Measurements from ENCODE around the gene KLHL41. TPM values are rescaled to one million over a fixed set of nuclear protein-coding genes. Genes with fewer than 3 reads are reported as not detected.
"Not testable (repeated sequence)": the region's sequence is repeated elsewhere in the genome, so short reads cannot be mapped to it uniquely, and the experiment has no call there.

KLHL41 gene
- total and polyA plus RNA-seq, 3 donors from 2014 or later: 1.7 to 11.7 (median 4.3) TPM

DNA sequence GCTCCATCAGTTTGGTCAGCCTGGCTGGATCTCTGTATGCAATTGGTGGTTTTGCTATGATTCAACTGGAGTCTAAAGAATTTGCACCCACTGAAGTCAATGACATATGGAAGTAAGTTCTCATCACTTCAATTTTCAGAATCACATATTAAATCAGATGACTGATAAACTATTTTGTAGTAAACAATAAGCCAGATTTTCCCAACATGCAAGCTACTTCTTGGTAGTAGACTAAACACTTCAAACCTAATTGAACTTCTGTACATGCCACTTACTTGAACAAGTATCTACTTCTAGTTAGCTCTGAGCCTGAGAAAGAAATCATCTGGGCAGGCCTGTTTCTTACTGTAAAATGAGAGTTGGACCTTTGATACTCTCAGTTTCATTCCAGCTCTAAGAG lies 11.4 kb downstream of the KLHL41 start:
- TF ChIP-seq, protein P1, sequence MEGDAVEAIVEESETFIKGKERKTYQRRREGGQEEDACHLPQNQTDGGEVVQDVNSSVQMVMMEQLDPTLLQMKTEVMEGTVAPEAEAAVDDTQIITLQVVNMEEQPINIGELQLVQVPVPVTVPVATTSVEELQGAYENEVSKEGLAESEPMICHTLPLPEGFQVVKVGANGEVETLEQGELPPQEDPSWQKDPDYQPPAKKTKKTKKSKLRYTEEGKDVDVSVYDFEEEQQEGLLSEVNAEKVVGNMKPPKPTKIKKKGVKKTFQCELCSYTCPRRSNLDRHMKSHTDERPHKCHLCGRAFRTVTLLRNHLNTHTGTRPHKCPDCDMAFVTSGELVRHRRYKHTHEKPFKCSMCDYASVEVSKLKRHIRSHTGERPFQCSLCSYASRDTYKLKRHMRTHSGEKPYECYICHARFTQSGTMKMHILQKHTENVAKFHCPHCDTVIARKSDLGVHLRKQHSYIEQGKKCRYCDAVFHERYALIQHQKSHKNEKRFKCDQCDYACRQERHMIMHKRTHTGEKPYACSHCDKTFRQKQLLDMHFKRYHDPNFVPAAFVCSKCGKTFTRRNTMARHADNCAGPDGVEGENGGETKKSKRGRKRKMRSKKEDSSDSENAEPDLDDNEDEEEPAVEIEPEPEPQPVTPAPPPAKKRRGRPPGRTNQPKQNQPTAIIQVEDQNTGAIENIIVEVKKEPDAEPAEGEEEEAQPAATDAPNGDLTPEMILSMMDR (IDR thresholded peaks at IDR 0.05): no peak
- TF ChIP-seq POLR2A (IDR thresholded peaks at IDR 0.05): no peak
- intact Hi-C loops (cut with DNase I; ENCODE audit: low total_unique reads): no loop called here

GRCh38 chr2:169523681-169524080 lies 14.2 kb downstream of the KLHL41 start:
- H3K36me3 ChIP-seq (ENCODE audit: low read depth, missing control alignments): no peaks in the 10 kb centered on the region
- 66 to 87% methylated on average over 5 of the region's 5 CpGs for WGBS, 2 donors
- DNase-seq: no peak
- no peak for TF ChIP-seq POLR2A (IDR thresholded peaks at IDR 0.05)
- TF ChIP-seq, protein P1 (IDR thresholded peaks at IDR 0.05): no peak
- H3K4me1 ChIP-seq: no peaks in the 10 kb centered on the region
- H3K4me3 ChIP-seq: no peak overlapping the region
- no peaks in the 10 kb centered on the region for H3K27me3 ChIP-seq
- no peaks in the 10 kb centered on the region for H3K9me3 ChIP-seq
- intact Hi-C loops (cut with DNase I; ENCODE audit: low total_unique reads): no loop called here
- no peak overlapping the region for H3K27ac ChIP-seq

More for the DNA sequence above, 11.4 kb downstream of the KLHL41 start:
- Histone ChIP-seq H3K4me3 (no peak overlapping the region), H3K27ac (no peak overlapping the region), H3K36me3 (ENCODE audit: low read depth, missing control alignments) (no peaks in the 10 kb centered on the region), H3K27me3 (no peaks in the 10 kb centered on the region), H3K4me1 (no peaks in the 10 kb centered on the region), H3K9me3 (no peaks in the 10 kb centered on the region)
- no peak for DNase-seq

GRCh38 chr2:169525434-169525833 lies 15.9 kb downstream of the KLHL41 start:
- Histone ChIP-seq H3K9me3 (no peaks in the 10 kb centered on the region), H3K36me3 (ENCODE audit: low read depth, missing control alignments) (no peaks in the 10 kb centered on the region), H3K4me1 (no peaks in the 10 kb centered on the region), H3K27ac (no peak overlapping the region), H3K27me3 (no peaks in the 10 kb centered on the region), H3K4me3 (no peak overlapping the region)
- 80 to 88% methylated on average over 2 of the region's 2 CpGs for WGBS, 2 donors
- intact Hi-C loops (cut with DNase I; ENCODE audit: low total_unique reads): no loop called here
- no peak for DNase-seq
- TF ChIP-seq POLR2A (IDR thresholded peaks at IDR 0.05): no peak
- TF ChIP-seq, protein P1 (IDR thresholded peaks at IDR 0.05): no peak

DNA sequence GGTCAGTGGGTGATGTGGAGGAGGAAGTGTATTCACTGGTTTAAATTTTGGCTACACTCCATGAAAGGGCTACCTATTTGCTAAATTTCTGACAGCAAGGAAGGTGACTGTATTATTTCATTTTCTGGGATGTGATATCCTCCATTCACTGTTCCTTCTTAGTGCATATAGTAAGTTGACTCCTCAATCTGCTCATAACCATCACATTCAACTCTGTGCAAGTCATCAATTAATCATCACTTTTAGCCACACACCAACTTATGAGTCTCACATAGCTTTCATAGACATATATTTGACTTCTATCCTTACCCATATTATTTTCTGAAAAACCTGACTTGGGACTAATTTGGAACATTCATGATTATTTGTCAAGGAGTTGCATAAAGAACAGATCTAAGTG lies 16.9 kb downstream of the KLHL41 start:
- H3K27me3 ChIP-seq: no peaks in the 10 kb centered on the region
- intact Hi-C loops (cut with DNase I; ENCODE audit: low total_unique reads): no loop called here
- no peak overlapping the region for H3K27ac ChIP-seq
- H3K9me3 ChIP-seq: no peaks in the 10 kb centered on the region
- TF ChIP-seq, protein P1 (IDR thresholded peaks at IDR 0.05): no peak
- TF ChIP-seq POLR2A (IDR thresholded peaks at IDR 0.05): no peak
- no peaks in the 10 kb centered on the region for H3K36me3 ChIP-seq (ENCODE audit: low read depth, missing control alignments)
- no peak for DNase-seq
- H3K4me1 ChIP-seq: no peaks in the 10 kb centered on the region
- no peak overlapping the region for H3K4me3 ChIP-seq

DNA sequence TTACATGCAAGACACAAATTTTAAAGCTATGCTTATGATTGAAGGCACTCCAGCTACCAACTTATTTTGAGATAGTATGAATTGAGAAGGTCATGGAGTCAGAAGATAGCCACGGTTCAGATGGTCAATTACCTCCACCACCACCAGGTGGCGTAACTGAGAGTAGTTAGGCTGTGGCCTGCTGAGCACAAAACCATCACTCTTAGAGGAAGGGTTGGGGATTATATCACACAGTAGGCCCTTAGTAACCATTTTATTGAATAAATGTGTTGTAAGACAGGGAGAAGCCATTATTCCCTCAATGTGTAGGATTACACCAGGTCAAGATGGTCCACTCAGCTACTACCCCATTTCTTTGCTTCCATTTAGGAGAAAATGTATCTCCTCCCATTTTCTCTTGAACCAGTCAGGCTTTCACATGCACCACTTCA lies 18.8 kb downstream of the KLHL41 start:
- intact Hi-C loops (cut with DNase I; ENCODE audit: low total_unique reads): no loop called here
- Histone ChIP-seq H3K4me3 (no peak overlapping the region), H3K27ac (no peak overlapping the region), H3K4me1 (no peaks in the 10 kb centered on the region), H3K27me3 (no peaks in the 10 kb centered on the region), H3K9me3 (no peaks in the 10 kb centered on the region), H3K36me3 (ENCODE audit: low read depth, missing control alignments) (no peaks in the 10 kb centered on the region)
- peak; percentile 89 for DNase-seq
- WGBS, 2 donors: 22 to 42% methylated on average over 2 of the region's 2 CpGs
- TF ChIP-seq, protein P1 (IDR thresholded peaks at IDR 0.05): peak; percentile 67 to 79 (median 76)
- no peak for TF ChIP-seq POLR2A (IDR thresholded peaks at IDR 0.05)

DNA sequence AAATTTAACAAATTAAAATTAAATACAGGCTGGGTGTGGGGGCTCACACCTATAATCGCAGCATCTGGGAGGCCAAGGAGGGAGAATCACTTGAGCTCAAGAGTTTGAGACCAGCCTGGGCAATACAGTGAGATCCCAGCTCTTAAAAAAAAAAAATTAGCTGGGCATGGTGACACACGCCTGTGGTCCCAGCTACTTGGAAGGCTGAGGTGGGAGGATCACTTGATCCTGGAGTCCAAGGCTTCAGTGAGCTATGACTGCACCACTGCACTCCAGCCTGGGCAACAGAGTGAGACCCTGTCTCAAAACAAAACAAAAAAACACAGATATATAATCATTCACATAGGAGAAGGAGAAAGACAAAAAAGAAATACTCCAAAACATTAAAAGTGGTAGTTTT lies 30.0 kb downstream of the KLHL41 start:
- H3K9me3 ChIP-seq; DNase-seq; H3K4me1 ChIP-seq; H3K27me3 ChIP-seq; H3K4me3 ChIP-seq; H3K27ac ChIP-seq; H3K36me3 ChIP-seq (ENCODE audit: low read depth, missing control alignments); intact Hi-C loops (cut with DNase I; ENCODE audit: low total_unique reads): not testable (repeated sequence)
- WGBS, 2 donors: 90 to 97% methylated on average over 2 of the region's 2 CpGs
